HL-60 (cell line): ENCODE measurements around the gene RAP2C.

Source experiments
- DNase-seq, 2 experiments: peaks; one replicate each; pipeline ENCODE4 v3.0.0-alpha.2; 2010 to 2020; ENCODE audit warnings: low read depth in 1 of 2, low spot score in 1 of 2
- H3K27ac ChIP-seq: fragments of 250-450 bp; sonication (Bioruptor Pico); replicated peaks from 2 replicates; pipeline ENCODE4 v1.5.1; 2020; ENCODE audit warnings: mild to moderate bottlenecking, moderate library complexity
- H3K27me3 ChIP-seq: fragments of 250-450 bp; sonication (Bioruptor Pico); 2 replicates; pipeline ENCODE4 v1.5.1; 2021; ENCODE audit warnings: mild to moderate bottlenecking, moderate library complexity; ENCODE audit not compliant: insufficient read depth, poor library complexity, severe bottlenecking
- H3K4me3 ChIP-seq: replicated peaks from 2 replicates; pipeline ENCODE4 v1.5.1; 2011; ENCODE audit warnings: mild to moderate bottlenecking, control low read depth, low read length; ENCODE audit not compliant: insufficient read depth
- CTCF ChIP-seq: IDR thresholded peaks from one replicate; pipeline ENCODE4 v1.5.1; 2011; ENCODE audit warnings: low read length, control low read depth, inconsistent platforms; ENCODE audit not compliant: insufficient read depth
- GABPA ChIP-seq: IDR thresholded peaks from 2 replicates; pipeline ENCODE4 v1.6.1; 2012; ENCODE audit warnings: low read depth
- POLR2AphosphoS5 ChIP-seq: IDR thresholded peaks from 2 replicates; pipeline ENCODE4 v1.6.1; 2012; ENCODE audit warnings: low read depth
- REST ChIP-seq: IDR thresholded peaks from 2 replicates; pipeline ENCODE4 v1.6.1; 2012; ENCODE audit warnings: low read depth; ENCODE audit not compliant: insufficient replicate concordance
- SPI1 ChIP-seq: IDR thresholded peaks from 2 replicates; pipeline ENCODE4 v1.6.1; 2012; ENCODE audit warnings: low read depth, mild to moderate bottlenecking, borderline replicate concordance

RAP2C gene

GRCh38 chrX:132171478-132171877, 47.8 kb downstream of the RAP2C start:
- H3K4me3 ChIP-seq: no peak overlapping the region
- no peak for DNase-seq
- H3K27ac ChIP-seq: no peak overlapping the region
- no peak for TF ChIP-seq CTCF
- no peak for TF ChIP-seq SPI1
- TF ChIP-seq REST: no peak
- TF ChIP-seq POLR2AphosphoS5: no peak
- TF ChIP-seq GABPA: no peak
- no peaks in the 10 kb centered on the region for H3K27me3 ChIP-seq

- Histone ChIP-seq H3K4me3 (no peak overlapping the region), H3K27me3 (no peaks in the 10 kb centered on the region), H3K27ac (no peak overlapping the region)
- no peak for DNase-seq
- TF ChIP-seq SPI1: no peak
- TF ChIP-seq REST: no peak
- no peak for TF ChIP-seq CTCF
- no peak for TF ChIP-seq POLR2AphosphoS5
- no peak for TF ChIP-seq GABPA
These were observed 49.7 kb downstream of the RAP2C start for GRCh38 chrX:132169554-132169953.

GRCh38 chrX:132165651-132166050, 53.6 kb downstream of the RAP2C start:
- no peaks in the 10 kb centered on the region for H3K27me3 ChIP-seq
- TF ChIP-seq GABPA (no peak), SPI1 (no peak), CTCF (no peak), REST (no peak)
- H3K4me3 ChIP-seq: no peak overlapping the region
- no peak for DNase-seq
- no peak overlapping the region for H3K27ac ChIP-seq
